GM21825 (cell line): ENCODE measurements around the gene ANKRA2.
"Not testable (repeated sequence)": the region's sequence is repeated elsewhere in the genome, so short reads cannot be mapped to it uniquely, and the experiment has no call there.

Experiments used
- ATAC-seq: cut with Tn5 transposase; IDR thresholded peaks from one replicate; pipeline ENCODE4 v1.9.1; 2021; ENCODE audit warnings: mild to moderate bottlenecking, moderate library complexity; ENCODE audit not compliant: unreplicated experiment

ANKRA2 gene

DNA sequence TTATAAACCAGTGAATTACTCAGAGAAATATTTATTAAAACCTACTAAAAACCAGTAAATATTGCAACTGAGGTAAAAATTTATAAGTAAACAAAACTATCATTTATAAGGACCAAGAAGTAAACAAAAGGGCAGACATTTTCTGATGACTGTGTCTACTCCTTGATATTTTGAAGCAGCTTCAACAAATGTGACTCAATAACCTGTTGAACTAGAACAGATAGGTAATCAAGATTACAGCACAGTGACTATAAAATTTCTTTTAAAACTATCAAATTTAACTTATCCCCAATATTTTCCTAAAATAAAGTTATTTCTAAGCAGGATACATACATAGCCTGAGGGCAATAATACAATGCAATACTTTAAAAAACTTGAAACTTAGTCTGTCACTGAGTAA lies 12.8 kb downstream of the ANKRA2 start:
- ATAC-seq, result no peak

DNA sequence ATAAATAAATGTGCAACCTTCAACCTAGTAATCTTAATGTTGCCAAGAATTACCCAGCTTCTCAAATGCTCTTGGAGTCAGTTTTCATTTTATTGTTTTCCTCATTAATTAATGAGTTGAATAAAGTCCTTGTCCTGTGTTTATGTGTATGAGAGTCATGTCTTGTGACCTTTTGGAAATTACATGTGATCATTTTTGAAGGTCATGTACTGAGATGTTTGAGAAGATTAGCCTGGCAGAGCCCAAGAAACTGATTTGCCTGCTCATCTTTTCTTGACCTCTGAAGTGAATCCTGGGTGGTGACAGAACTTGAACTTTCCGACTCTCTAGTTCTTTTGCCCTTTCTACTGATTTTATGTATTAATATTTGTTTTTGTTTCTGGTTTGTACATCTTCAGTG lies 15.4 kb downstream of the ANKRA2 start:
- ATAC-seq, result no peak

DNA sequence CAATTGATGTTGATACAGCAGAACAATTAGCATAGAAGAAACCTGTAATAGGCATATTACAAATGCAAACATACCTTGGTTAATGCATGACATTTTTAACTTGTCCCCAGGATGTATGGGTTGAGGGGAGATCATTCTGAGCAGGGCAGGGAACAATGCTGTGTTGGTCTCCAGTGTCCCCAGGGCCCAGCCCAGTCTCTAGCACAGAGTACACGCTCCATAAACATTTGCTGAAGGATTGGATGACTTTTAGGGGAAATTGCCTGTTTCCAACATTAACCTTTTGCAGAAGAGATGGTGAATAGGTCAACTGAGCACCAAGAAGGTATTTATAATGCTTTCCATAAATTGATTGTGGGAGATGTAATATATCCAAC lies 20.0 kb downstream of the ANKRA2 start:
- ATAC-seq, result no peak

- no peak for ATAC-seq
Measured at GRCh38 chr5:73544429-73545402, 20.7 kb downstream of the ANKRA2 start.

DNA sequence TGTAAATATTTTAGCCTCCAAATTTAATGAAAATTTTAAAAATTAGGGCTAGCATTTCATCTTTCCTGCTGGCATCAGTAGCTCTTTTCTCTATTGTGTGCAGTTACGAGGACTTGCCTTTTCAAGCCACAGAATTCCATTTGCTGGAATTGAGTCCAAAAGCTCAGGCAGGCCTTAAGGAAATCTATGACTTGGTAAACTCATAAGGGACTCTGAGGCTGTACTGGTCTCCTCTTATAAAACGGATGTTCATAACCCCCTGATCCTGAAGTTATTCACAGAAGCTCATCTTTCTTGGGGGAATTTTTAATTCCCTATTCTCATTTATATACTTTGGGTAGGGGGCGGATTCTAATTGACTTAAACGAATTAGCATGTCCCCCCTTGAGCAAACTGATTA lies 23.4 kb downstream of the ANKRA2 start:
- ATAC-seq, result no peak

GRCh38 chr5:73540192-73540591 lies 25.2 kb downstream of the ANKRA2 start:
- ATAC-seq, result no peak

DNA sequence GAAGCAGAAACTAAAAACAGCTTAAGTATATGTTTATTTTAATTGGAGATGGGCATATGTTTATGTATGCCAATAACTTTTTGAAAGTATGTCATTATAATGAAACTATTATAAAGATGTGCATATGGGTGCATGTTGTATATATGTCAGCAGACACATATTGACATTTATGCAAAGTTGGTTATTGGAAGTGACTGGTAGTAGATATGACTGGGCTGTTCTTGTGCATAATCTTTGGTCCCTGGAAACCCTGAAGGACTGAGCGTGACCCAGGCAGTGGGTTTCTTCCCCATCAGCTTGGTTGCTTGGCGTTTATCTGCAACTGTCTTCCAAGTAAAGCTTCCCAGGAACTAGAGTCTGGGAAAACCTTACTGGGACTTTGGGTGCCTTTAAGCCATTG lies 25.7 kb downstream of the ANKRA2 start:
- no peak for ATAC-seq

- ATAC-seq, result no peak
Measured at GRCh38 chr5:73534971-73535370, 30.5 kb downstream of the ANKRA2 start.

- ATAC-seq, result no peak
Measured at GRCh38 chr5:73534011-73534644, 31.3 kb downstream of the ANKRA2 start.

- ATAC-seq, result no peak
Measured at GRCh38 chr5:73532195-73532594, 33.2 kb downstream of the ANKRA2 start.

- no peak for ATAC-seq
Measured at GRCh38 chr5:73531356-73531755, 34.1 kb downstream of the ANKRA2 start.

GRCh38 chr5:73529081-73529480 lies 36.4 kb downstream of the ANKRA2 start:
- ATAC-seq, result no peak

GRCh38 chr5:73528248-73528647 lies 37.2 kb downstream of the ANKRA2 start:
- no peak for ATAC-seq

DNA sequence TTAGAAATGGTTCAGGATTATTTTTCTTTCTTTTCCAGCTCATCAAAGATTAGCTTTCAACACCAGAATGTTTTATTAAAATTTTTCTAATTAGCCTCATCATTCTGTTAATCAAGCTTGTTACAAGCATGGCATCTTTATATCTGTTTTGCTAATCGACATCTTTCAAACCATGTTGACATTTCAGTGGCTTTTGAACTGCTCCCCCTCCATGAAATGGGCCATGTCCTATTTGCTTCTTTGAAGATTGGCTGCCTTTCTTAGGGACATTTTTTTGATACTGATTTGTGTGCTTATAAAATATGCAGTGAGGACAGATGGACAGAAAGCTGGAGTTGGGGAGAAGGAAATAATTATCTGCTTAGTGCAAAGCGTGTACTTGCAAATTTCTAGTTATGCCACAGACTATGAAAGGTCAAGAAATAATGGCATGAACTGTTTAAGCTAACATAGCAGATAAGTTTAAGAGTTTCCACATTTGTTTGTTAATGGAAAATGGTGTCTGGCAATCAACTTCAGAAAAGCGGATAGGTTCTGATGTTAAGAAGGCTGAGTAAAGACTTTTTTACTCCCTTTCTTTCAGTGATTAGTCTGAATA lies 39.7 kb downstream of the ANKRA2 start:
- ATAC-seq, result no peak

GRCh38 chr5:73523861-73524260 lies 41.6 kb downstream of the ANKRA2 start:
- ATAC-seq, result no peak

DNA sequence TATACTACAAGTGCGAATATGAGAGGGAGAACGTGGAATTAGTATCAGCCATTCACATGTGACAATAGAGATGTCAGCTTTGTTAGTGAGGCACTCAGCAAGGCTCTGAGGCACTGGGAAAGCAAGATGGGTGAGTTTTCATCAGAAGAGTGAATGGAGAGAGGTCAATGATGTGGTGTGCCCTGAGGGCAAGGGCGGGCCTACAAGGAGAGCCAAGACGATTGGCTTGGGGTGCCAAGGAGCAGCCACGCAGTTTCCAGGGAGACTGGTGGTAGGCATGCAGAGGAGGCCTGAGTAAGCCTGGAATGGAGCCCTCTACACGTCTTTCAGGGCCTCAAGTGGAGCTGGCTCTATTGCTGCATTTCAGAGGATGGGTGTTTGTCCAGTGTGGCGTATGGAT lies 42.5 kb downstream of the ANKRA2 start:
- no peak for ATAC-seq

DNA sequence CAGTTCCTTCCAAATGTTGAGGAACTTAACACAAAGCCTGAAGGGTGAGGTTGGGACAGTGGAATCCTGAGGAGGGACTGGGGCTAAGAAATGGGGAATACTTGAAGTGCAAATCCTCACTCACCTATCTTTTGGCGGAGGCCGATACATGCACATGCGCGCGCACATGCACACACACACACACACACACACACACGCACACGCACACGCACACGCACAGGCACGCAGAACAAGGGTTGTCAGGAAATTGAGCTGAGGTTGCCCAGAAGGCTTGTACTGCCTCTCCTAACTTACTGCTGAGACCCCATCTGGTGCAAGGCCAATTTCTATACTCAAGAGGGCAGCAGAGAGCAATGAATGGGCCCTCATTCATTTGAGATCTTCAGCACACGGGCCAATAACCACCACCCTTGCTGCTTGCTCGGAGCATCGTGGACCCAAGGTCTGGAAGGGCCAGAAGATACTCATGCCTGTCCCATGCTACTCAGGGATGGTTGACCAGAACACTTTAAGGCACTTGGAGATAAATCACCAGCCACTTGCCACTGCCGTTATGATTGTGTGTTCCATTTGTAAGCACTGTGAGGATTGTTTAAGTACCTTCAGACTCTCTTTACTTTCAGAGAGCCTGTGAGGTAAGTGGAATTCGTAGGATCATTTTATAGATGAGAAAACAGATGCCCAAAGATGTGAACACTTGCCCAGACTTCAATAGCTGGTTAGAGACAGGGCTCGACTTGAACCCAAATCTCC lies 45.7 kb downstream of the ANKRA2 start:
- peak; percentile 96 for ATAC-seq

GRCh38 chr5:73515232-73515631 lies 50.2 kb downstream of the ANKRA2 start:
- ATAC-seq, result no peak

GRCh38 chr5:73514418-73514817 lies 51.0 kb downstream of the ANKRA2 start:
- no peak for ATAC-seq

DNA sequence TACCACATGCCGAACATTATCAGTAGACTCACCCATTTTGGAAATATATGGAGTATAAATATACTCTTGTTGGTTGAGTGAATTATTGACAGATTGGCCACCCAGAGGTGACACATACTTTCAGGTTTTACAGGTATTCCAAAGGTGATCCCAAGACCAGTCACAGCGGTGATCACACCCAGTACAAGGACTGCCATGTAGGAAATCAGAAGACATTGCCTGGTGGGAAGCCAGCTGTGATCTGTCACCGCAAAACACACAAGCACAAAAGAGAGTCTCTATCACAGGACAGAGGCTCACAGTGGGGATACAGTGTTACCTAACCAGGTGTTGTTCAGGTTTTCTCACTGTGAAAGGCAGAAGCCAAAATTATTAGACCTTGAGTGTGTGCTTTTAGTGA lies 51.4 kb downstream of the ANKRA2 start:
- ATAC-seq, result no peak

GRCh38 chr5:73508521-73508920 lies 56.9 kb downstream of the ANKRA2 start:
- ATAC-seq, result not testable (repeated sequence)
